NCI-H526 treated with DMSO at 0.1 percent for 48 hours (cell line): ENCODE results near the gene THBS3.
"Not testable (repeated sequence)": the region's sequence is repeated elsewhere in the genome, so short reads cannot be mapped to it uniquely, and the experiment has no call there.

ENCODE experiments used
- DNase-seq: peaks from one replicate; lab custom pipeline; 2025; lab: John Stamatoyannopoulos, UW

The THBS3 gene

DNA sequence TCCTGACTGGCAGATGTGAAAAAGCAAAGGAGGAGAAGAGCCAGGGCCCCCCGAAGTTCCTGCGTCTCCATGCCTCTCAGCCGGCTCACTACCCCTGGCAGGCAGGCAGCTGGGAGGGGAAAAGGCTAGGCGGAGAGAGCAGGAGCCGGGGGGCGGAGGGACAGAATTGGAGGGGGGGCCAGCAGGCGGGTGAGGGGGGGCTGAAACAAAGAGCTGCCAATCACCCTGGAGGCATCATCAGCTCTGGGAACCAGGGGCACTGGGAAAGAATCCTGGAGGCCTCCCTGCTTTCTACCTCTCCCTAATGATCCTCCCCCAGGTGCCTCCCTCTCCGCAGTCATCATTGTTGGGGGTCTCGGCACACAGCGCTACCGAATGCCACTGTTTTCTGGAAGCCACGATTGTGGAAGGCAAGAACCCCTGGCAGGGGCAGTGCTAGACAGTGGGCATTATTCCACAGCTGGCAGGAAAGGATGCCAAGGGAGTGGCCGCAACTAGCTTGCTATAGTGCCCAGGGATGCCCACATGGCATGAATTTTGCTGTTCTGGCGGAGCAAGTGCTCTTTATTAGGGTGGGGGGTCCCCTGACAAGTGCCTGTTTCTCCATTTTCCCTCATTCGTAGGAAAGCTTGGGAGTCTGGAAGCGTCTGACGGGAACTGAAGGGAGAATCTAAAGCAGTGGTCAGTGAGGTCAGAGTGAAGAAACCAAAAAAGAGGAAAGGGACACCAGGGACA is at the start of gene THBS3:
Gene THBS3, minus strand, starts transcription at position 92 of the 735 bp plus-strand sequence. Its CDS starts 21 bp downstream, at position 71.
- DNase-seq = no peak

DNA sequence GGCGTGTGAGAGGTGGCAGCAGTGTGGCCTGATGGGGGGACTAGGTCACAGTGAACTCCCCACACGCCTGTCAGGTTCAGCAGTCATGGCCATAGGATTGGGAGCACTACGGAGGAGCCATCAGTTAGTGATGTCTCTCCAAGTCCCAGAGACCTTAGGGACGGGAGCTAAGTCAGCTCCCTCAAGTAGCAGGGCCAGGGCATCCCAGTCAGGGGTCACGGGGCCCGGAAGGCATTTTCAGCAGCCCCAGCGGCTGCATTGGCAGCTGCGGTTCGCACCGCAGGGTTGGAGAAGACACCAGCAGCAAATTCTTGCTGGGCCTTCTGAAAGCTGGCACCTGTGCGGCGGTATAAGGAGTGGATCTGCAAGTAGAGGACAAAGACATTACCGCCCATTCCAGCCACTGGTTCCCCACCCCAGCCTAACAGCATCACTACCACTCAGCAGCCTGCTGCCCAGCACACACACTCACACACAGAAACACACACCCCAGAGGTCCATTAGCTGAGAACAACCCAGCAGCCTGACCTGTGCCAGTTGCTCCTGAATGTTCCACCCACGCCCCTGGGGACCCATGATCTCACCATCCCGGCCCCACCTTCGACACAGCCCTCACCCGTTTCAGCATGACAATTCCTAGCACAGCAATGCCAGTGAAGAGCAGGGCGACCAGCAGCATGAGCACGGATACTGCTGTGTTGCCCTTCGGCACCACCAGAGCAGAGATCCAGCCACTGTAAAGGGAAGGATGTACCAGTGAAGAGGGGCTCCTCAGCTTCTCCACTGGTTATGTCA is 48.6 kb upstream of the THBS3 start:
- no peak for DNase-seq

GRCh38 chr1:155255243-155256007 is 47.7 kb upstream of the THBS3 start, which contains the start of gene ENTREP3:
TSS of gene ENTREP3 (minus strand) at chr1:155255483. CDS start at chr1:155254877, 606 bp downstream.
- DNase-seq = peak; percentile 97

DNA sequence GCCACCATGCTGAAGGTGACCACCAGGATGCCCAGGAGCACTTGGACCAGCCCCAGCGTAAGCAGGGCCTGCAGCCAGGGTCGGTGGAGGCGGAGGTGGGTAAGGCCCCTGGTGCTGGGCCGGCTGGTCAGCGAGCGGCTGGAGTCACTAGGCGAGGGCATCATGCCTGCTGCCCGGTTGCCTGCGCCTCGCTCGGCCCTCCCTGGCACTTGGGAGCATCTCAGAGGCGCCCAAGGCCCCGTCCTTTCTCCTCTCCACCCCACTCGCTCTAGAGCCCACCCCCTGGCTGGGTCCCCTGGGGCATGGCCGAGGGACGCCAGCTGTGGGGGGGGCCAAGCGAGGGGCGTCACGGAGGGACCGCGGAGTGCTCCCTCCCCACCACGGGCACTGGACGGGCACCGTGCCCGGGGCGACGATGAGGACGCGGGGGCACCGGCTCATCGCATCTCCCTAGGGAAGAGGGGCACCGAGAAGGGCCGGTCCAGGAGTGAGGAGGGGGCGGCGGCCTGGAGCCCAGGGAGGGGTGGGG is 47.1 kb upstream of the THBS3 start:
- DNase-seq = no peak

- DNase-seq = no peak
These were observed 46.6 kb upstream of the THBS3 start for GRCh38 chr1:155254228-155254713.

DNA sequence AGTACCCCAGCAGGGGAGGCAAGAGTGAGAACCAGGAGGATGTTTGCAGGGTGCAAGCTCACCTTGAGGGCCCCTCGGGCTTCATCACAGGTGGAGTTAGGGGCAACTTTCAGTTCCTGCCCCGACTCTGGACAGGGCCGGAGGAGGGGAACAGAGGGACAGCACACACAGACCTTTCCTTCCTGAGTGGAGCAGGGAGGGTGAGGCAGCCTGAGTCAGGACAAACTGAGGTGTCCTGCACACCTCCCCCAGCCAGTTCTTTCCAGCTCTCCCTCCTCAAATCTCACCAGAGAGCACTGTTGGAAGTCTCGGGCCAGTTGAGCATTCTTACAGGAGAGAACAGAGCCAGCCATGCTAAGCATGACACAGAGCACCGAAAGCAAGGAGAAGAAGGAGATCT is 46.1 kb upstream of the THBS3 start:
- no peak for DNase-seq

GRCh38 chr1:155253208-155253607 is 45.5 kb upstream of the THBS3 start:
- no peak for DNase-seq

- no peak for DNase-seq
These were observed 43.9 kb upstream of the THBS3 start for GRCh38 chr1:155251566-155251965.

DNA sequence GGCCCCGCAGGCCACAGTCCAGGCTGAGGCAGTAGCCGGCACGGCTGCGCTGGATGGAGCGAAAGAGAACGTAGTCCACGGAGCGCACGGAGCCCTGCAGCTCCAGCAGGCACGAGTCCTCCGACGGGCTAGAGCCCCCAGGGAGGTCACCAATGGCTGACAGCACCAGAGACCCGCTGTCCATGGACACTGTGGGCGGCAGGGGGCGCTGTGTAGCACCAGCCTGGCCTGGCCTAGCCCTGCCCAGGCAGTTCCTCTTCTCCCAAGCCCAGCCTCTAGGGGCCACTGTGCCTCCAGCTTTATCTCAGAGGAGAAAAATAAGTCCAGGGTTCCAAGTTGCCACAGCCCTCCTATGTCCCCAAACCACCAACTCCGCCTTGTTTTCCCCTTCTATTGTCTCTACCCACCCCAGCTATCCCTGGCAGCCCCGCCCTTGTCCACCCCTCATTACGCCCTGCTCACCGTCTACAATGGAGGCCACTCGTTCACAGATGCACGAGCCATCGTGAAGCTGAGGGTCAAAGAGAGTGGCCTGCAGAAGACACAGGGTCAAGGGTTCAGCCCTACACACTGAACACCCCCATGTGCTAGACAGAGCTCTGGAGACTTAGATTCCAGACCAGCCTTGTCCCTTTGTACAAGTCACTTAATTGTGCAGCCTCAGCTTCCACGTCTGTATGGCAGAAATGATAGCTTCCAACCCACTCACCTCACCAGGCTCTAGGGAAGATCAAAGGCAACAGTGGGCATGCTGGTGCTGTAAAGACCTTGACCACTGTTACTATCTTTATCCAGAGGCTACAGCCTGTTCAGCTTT is 43.1 kb upstream of the THBS3 start:
- peak; percentile 98 for DNase-seq

DNA sequence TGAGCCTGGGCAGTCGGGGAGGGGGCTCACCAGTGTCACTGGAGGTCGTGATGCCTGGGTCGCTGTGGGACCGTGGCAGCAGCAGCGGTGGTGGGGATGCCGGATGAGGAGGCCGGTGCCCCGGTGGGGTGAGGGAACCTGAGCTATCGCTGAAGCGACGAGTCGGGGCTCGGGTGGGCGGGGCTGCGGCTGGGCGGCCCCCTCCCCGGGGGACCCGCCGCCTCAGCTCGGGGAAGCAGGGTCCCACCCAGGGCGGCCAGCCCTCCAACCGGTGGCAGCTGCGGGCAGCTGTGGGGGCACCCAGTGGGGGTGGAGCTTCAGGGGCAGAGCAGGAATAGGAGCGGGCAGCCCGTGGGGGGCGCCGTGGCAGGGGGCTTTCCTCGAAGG is 42.5 kb upstream of the THBS3 start:
- no peak for DNase-seq

DNA sequence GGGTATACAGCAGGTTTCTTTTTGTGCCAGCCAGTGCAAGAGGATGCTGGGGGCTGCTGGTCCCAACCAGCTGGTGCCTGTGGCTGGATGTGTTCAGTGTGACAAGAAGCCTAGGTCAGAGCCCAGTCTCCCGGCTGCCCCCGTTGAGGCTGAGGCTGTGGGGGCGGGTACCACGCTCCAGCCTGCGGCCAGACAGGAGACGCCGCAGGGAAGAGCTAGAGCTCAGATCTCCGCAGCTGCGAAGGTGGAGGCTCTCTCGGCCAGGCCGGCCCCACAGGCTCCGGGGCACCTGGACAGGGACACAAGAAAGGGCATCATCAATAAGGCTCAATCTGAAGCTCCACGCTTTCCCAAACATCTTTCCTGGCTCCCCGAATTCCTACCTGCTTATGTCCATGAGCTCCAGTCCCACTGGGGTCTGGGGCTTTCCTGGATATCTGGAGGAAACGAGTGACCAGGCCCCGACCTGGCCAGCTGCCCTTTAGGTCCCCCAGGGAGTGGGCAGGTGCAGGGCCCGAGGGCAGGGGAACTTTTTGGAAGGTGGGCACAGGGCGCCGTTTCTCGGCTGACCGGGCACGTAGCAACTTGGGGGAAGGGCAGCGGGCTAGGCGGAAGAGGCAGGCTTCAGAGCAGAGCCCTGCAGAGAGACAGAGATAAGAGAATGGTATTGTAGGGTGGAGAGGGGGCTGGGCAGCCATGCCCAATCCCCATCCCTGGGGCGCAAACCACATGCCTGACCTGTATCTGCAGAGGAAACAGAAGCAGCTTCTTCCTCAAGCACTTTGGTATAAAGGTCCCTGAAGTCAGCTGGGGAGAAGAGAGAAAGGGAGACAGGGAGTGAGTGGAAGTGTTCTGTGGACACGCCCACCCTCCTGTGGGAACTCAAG is 40.2 kb upstream of the THBS3 start:
- no peak for DNase-seq

DNA sequence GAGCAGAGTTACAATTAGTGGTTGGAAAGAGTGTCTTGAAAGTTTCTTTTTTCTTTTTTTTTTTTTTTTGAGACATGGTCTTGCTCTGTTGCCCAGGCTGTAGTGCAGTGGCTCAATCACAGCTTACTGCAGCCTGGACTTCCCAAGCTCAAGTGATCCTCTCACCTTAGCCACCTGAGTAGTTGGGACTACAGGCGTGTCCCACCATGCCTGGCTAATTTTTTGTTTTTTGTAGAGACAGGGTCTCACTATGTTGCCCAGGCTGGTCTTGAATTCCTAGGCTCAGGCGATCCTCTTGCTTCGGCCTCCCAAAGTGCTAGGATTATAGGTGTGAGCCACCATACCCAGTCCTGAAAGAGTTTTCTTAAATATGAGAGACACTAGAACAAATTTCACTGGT is 39.1 kb upstream of the THBS3 start:
- not testable (repeated sequence) for DNase-seq

- no peak for DNase-seq
These were observed 37.4 kb upstream of the THBS3 start for GRCh38 chr1:155245163-155245524.

GRCh38 chr1:155244368-155245162 is 36.9 kb upstream of the THBS3 start:
- peak; percentile 99 for DNase-seq

DNA sequence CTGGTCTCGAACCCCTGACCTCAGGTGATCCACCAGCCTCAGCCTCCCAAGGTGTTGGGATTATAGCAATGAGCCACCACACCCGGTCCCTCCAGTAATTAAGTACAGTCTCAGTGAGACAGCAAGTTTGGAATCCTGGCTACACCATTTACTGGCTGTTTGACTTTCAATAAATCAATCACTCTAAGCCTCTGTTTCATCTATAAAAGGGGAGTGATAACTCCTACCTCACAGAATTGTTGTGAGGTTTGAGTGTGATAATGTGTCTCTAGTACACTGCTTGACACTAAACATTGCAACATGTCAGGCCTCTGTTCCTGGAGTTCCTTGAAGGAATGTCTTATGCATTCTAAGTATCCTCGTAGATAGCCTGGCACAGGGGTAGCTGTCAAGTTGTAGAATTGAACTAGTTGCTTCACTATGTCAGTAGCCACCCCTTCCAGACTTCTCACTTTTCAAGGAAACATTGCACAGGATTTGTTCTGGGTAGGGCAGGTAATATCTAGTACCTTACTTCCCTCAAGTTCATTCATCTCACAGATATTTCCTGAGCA is 35.2 kb upstream of the THBS3 start:
- DNase-seq = no peak

GRCh38 chr1:155241841-155242264 is 34.2 kb upstream of the THBS3 start:
- DNase-seq = no peak

- peak; percentile 79 for DNase-seq
These were observed 33.5 kb upstream of the THBS3 start for GRCh38 chr1:155241069-155241679.

DNA sequence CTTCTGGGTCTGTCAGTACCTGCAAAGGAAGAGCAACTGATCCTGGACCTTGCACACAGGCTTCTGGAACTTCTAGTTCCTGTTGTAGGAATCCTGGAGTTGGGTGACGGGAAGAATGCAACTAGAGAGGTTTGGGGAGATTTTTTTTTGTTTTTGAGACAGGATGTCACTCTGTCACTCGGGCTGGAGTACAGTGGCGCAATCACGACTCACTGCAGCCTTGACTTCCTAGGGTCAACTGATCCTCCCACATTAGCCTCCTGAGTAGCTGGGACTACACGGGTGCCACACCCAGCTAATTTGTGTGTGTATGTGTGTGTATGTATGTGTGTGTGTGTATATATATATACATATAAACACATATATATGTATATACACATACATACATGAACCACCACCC is 28.8 kb upstream of the THBS3 start:
- no peak for DNase-seq

- not testable (repeated sequence) for DNase-seq
These were observed 27.7 kb upstream of the THBS3 start for GRCh38 chr1:155235375-155235774.
